ENCODE data around the gene KRT6C.

DNA sequence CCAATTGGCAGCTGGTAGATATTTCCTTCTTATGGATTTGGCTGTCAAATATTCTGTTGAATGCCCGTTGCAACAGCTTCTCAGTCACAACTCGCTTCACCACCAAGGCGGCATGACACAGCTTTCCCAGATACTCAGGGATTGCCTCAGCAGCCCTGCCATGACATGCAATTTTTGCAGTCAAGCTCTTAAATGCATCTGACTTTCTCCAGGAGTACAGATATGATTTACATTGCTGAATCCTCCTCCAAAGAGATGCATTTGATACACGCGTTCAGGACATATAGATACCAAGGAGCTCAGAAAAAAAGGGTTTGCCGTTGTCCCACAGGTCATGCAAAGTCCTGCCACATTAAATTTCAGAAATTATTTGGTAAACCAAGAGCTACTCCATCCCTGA, 40.1 kb upstream of the KRT6C start:
- no peak for TF ChIP-seq POLR2A (IDR thresholded peaks at IDR 0.05; ENCODE audit: low read length)
- TF ChIP-seq GATA1 (IDR thresholded peaks at IDR 0.05; ENCODE audit: low read depth, low read length), result no peak
